ENCODE results near the gene BHMT. TPM values are rescaled to one million over a fixed set of nuclear protein-coding genes. Genes with fewer than 3 reads are reported as not detected.

BHMT gene
- total and polyA plus RNA-seq, 2 of the 4 experiments (the other 2 are of a cell fraction) = not detected

DNA sequence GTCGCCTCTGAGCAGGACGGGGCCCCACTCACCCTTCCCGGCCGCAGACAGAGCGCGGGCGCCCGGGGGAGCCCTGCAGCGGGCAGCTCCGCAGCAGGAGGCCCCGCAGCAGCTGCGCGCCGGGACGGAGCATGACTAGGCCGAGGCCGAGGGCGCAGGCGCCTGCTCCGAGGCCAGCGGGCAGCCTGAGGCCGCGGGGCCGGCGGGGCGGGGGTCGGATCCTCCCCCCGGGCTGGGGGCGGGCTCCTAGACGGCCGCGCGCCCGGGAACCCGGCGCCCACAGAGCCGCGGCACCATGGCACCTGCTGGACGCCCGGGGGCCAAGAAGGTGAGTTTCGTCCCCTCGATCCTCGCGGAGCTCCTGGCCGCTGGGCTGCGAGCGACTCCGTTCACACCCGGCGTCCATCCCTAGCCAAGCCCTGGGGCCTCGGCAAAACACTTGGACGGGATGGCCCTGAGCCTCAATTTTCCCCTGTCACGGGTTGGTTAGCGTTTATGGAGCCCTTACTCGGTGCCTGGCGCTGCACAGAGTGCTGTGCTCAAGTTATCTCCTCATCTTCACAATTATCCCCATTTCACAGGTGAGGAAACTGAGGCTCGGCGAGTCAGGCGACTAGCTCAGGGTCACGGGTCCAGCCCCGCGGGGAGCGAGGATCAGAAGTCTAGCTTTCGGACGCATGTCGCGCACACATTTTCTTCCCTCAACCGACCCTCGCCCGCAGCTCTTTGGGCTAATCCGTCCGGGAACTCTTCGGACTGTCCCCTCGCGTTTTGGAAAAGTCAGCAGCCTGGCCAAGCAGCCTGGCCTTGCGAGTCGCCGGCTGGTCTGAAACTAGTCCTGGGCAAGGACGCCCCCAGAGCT lies 41.9 kb upstream of the BHMT start, which contains the start of the genes BHMT2 and DMGDH:
Gene BHMT2, plus strand, starts transcription at position 280 of the 862 bp plus-strand sequence. Its CDS starts 16 bp downstream, at position 296.
Gene DMGDH, minus strand, starts transcription at position 187 of the 862 bp plus-strand sequence. Its CDS starts 54 bp downstream, at position 133.
- Histone ChIP-seq H3K4me2 (ENCODE audit: low read depth, low read length) (no peak within 1 kb of the TSS; the same call in 1 of the 2 replicates), H3K79me1 (ENCODE audit: low read depth in 1 of 2, low read length in 2 of 2) (no peaks in the 10 kb centered on the region), H2AK5ac (ENCODE audit: low read depth, low read length) (0 out of 2 replicates have a peak within 1 kb of the TSS, but pooled peaks have one; percentile 0), H4K5ac (ENCODE audit: low read depth, low read length) (no peak within 1 kb of the TSS), H3K9me3 (ENCODE audit: control insufficient read depth, insufficient read depth, low read length) (peaks cover 6% of the 10 kb centered on the region), H2BK15ac (ENCODE audit: low read depth, low read length) (no peak within 1 kb of the TSS), H3K27ac (ENCODE audit: insufficient read depth, low read length) (no peak within 1 kb of the TSS), H2BK5ac (ENCODE audit: low read depth, low read length, poor library complexity, severe bottlenecking) (no peak within 1 kb of the TSS), H3K9me1 (ENCODE audit: insufficient read depth, low read length) (0 out of 2 replicates have a peak, but pooled peaks cover 3% of the 10 kb centered on the region), H4K8ac (ENCODE audit: low read depth in 2 of 2, low read length in 2 of 2) (peak within 1 kb of the TSS in 1 of 2 experiments; percentile 26; a peak in 1 of 4 replicates), H3K4me1 (ENCODE audit: control insufficient read depth, insufficient read depth, low read length) (peaks cover 5% of the 10 kb centered on the region; the same call in 1 of the 2 replicates), H2AFZ (replicated peaks; ENCODE audit: low read length, poor library complexity) (peak within 1 kb of the TSS; percentile 87), H4K91ac (ENCODE audit: insufficient read depth, low read depth, low read length) (no peak within 1 kb of the TSS), H3K14ac (replicated peaks; ENCODE audit: low read depth, low read length) (no peak within 1 kb of the TSS), H3K4ac (ENCODE audit: low read depth, low read length) (peak within 1 kb of the TSS; percentile 42; the same call in 1 of the 2 replicates), H2AK9ac (replicated peaks; ENCODE audit: low read depth, low read length, poor library complexity) (no peak within 1 kb of the TSS), H4K20me1 (ENCODE audit: insufficient read depth, low read length) (no peaks in the 10 kb centered on the region), H3K36me3 (ENCODE audit: control insufficient read depth, insufficient read depth, low read length) (no peaks in the 10 kb centered on the region), H3K23ac (ENCODE audit: low read depth, low read length) (no peak within 1 kb of the TSS), H3K4me3 (ENCODE audit: insufficient read depth, low read depth, low read length) (no peak within 1 kb of the TSS), H3K56ac (ENCODE audit: extremely low read depth, insufficient read depth, low read length) (no peak within 1 kb of the TSS), H3K27me3 (ENCODE audit: control insufficient read depth, insufficient read depth, low read length) (no peaks in the 10 kb centered on the region; the same call in 1 of the 2 replicates), H3K9ac (ENCODE audit: low read depth, low read length) (no peak within 1 kb of the TSS), H2BK120ac (ENCODE audit: low read depth, low read length) (peak within 1 kb of the TSS; percentile 48), H3K18ac (ENCODE audit: low read depth, low read length) (no peak within 1 kb of the TSS; the same call in 1 of the 2 replicates), H2BK20ac (ENCODE audit: low read depth, low read length) (no peak within 1 kb of the TSS)
- in situ Hi-C loops (cut with MboI; ENCODE audit: low sequenced_read_pairs) (no loop called here), intact Hi-C loops (cut with micrococcal nuclease) (no loop called here), dilution Hi-C loops (cut with HindIII; ENCODE audit: low sequenced_read_pairs, unreplicated experiment) (no loop called here)
- ChIA-PET CTCF (no interaction called here), POLR2A (ENCODE audit: unreplicated experiment) (no interaction called here)
- DNase-seq = peak; percentile 9
- ATAC-seq (ENCODE audit: low read depth) = peak; percentile 84
- WGBS, 2 experiments (ENCODE audit: extremely low coverage in 2 of 2, insufficient read length in 1 of 2) = 24% methylated on average over 54 of the region's 79 CpGs; no CpG with 5 or more reads in 1 of the 2 experiments
- TF ChIP-seq, protein P1, sequence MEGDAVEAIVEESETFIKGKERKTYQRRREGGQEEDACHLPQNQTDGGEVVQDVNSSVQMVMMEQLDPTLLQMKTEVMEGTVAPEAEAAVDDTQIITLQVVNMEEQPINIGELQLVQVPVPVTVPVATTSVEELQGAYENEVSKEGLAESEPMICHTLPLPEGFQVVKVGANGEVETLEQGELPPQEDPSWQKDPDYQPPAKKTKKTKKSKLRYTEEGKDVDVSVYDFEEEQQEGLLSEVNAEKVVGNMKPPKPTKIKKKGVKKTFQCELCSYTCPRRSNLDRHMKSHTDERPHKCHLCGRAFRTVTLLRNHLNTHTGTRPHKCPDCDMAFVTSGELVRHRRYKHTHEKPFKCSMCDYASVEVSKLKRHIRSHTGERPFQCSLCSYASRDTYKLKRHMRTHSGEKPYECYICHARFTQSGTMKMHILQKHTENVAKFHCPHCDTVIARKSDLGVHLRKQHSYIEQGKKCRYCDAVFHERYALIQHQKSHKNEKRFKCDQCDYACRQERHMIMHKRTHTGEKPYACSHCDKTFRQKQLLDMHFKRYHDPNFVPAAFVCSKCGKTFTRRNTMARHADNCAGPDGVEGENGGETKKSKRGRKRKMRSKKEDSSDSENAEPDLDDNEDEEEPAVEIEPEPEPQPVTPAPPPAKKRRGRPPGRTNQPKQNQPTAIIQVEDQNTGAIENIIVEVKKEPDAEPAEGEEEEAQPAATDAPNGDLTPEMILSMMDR (conservative IDR thresholded peaks at IDR 0.05; ENCODE audit: low read depth, low read length) = no peak
- TF ChIP-seq, protein P2, sequence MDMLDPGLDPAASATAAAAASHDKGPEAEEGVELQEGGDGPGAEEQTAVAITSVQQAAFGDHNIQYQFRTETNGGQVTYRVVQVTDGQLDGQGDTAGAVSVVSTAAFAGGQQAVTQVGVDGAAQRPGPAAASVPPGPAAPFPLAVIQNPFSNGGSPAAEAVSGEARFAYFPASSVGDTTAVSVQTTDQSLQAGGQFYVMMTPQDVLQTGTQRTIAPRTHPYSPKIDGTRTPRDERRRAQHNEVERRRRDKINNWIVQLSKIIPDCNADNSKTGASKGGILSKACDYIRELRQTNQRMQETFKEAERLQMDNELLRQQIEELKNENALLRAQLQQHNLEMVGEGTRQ (IDR thresholded peaks at IDR 0.05; ENCODE audit: low read depth, low read length) = no peak
- TF ChIP-seq FOS (IDR thresholded peaks at IDR 0.05; ENCODE audit: low read depth, low read length) (no peak), CEBPB (IDR thresholded peaks at IDR 0.05; ENCODE audit: low read depth, low read length) (no peak), CHD1 (IDR thresholded peaks at IDR 0.05; ENCODE audit: low read depth, low read length) (no peak), RFX5 (IDR thresholded peaks at IDR 0.05; ENCODE audit: low read depth, low read length) (no peak), RCOR1 (IDR thresholded peaks at IDR 0.05; ENCODE audit: insufficient replicate concordance, low read length) (no peak), NFE2L2 (IDR thresholded peaks at IDR 0.05; ENCODE audit: low read depth, low read length) (no peak)
- TF ChIP-seq, protein P3, sequence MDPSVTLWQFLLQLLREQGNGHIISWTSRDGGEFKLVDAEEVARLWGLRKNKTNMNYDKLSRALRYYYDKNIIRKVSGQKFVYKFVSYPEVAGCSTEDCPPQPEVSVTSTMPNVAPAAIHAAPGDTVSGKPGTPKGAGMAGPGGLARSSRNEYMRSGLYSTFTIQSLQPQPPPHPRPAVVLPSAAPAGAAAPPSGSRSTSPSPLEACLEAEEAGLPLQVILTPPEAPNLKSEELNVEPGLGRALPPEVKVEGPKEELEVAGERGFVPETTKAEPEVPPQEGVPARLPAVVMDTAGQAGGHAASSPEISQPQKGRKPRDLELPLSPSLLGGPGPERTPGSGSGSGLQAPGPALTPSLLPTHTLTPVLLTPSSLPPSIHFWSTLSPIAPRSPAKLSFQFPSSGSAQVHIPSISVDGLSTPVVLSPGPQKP (IDR thresholded peaks at IDR 0.05; ENCODE audit: borderline replicate concordance, low read depth, low read length) = no peak
- BruUV-seq (replicated peaks) = no TSS peak

All from IMR-90 (cell line).